Frontal cortex (tissue), 4 donors: ENCODE measurements around the gene GPT2. TPM values are rescaled to one million over a fixed set of nuclear protein-coding genes. Genes with fewer than 3 reads are reported as not detected.
"Not testable (repeated sequence)": the region's sequence is repeated elsewhere in the genome, so short reads cannot be mapped to it uniquely, and the experiment has no call there.

Experiments
- DNase-seq, 2 donors: peaks; one replicate each; pipeline ENCODE4 v3.0.0; 2012; ENCODE audit warnings: low spot score in 2 of 2
- FAIRE-seq: peaks from 2 replicates; lab custom pipeline; 2012; peaks lifted over from hg19 to GRCh38; lab: Jason Lieb, UNC
- total RNA-seq: library from RNA; depleted of rRNA; stranded (reverse); fragments of >200 nt; gene quantifications from one replicate; pipeline ENCODE4 v1.2.3, GENCODE V29; 2014
- donor health status: control.
- donor health status: control.
- donor health status: control.

GPT2 gene
- total RNA-seq, 1 donor from 2014 or later = 19.6 TPM

GRCh38 chr16:46862555-46863447 lies 21.4 kb upstream of the GPT2 start:
- no peak for FAIRE-seq
- DNase-seq = no peak

- FAIRE-seq = no peak
- no peak for DNase-seq
These were observed 17.9 kb upstream of the GPT2 start for GRCh38 chr16:46866286-46866685.

- not testable (repeated sequence) for DNase-seq, FAIRE-seq
These were observed 16.7 kb upstream of the GPT2 start for GRCh38 chr16:46867486-46867885.

- not testable (repeated sequence) for FAIRE-seq, DNase-seq
These were observed 15.3 kb upstream of the GPT2 start for GRCh38 chr16:46868891-46869290.

GRCh38 chr16:46871597-46871996 lies 12.6 kb upstream of the GPT2 start:
- no peak for FAIRE-seq
- no peak for DNase-seq

GRCh38 chr16:46873201-46873600 lies 11.0 kb upstream of the GPT2 start:
- no peak for FAIRE-seq

GRCh38 chr16:46875243-46875642 lies 8.9 kb upstream of the GPT2 start:
- no peak for DNase-seq
- FAIRE-seq = no peak

More at GRCh38 chr16:46873201-46873600, 11.0 kb upstream of the GPT2 start:
- DNase-seq = no peak

GRCh38 chr16:46882304-46882939 lies 1.7 kb upstream of the GPT2 start:
- no peak for FAIRE-seq
- no peak for DNase-seq

- FAIRE-seq = no peak
- DNase-seq = no peak
These were observed 1.2 kb upstream of the GPT2 start for GRCh38 chr16:46882940-46883307.

GRCh38 chr16:46883353-46883689 lies 841 bp upstream of the GPT2 start:
- FAIRE-seq (no peak), DNase-seq (no peak)

GRCh38 chr16:46884513-46885293 lies 541 bp downstream of the GPT2 start:
- DNase-seq (no peak), FAIRE-seq (no peak)

GRCh38 chr16:46885960-46886763 lies 2.0 kb downstream of the GPT2 start:
- FAIRE-seq (no peak), DNase-seq (no peak)

- no peak for FAIRE-seq
These were observed 2.8 kb downstream of the GPT2 start for GRCh38 chr16:46886764-46887523.

GRCh38 chr16:46887524-46887854 lies 3.3 kb downstream of the GPT2 start:
- no peak for FAIRE-seq
- DNase-seq = no peak

More at GRCh38 chr16:46886764-46887523, 2.8 kb downstream of the GPT2 start:
- DNase-seq = no peak

- DNase-seq = no peak
- no peak for FAIRE-seq
These were observed 5.2 kb downstream of the GPT2 start for GRCh38 chr16:46889245-46889941.

- DNase-seq (no peak), FAIRE-seq (no peak)
These were observed 5.8 kb downstream of the GPT2 start for GRCh38 chr16:46889942-46890300.

- FAIRE-seq (no peak), DNase-seq (no peak)
These were observed 7.7 kb downstream of the GPT2 start for GRCh38 chr16:46891910-46892309.

GRCh38 chr16:46894036-46894672 lies 10.0 kb downstream of the GPT2 start:
- no peak for FAIRE-seq
- peak in 1 of 2 donors; percentile 52 for DNase-seq
